ENCODE measurements around the gene KIAA1755.

Gene KIAA1755

DNA sequence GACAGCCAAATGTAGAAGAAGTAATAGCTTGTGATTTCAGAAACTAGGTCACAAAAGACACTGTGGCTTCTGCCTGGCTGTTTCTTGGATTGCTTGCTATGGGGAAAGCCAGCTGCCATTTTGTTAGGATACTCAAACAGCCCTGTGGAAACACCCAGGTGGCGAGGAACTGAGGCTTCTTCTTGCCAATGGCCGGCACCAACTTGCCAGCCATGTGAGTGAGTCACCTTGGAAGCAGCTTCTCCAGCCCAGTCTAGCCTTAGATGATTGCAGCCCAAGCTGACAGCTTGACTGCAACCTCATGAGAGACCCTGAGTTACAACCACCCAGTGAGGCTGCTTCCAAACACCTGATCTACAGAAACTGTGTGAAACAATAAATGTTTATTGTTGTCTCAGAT, 11.9 kb upstream of the KIAA1755 start:
- Histone ChIP-seq H3K27me3 (replicated peaks in 2 of 5; ENCODE audit: control insufficient read depth in 4 of 5, insufficient read depth in 5 of 5, low read length in 4 of 5) (peaks cover 0 to 38% (median 13%) of the 10 kb centered on the region in 5 experiments), H3K27ac (ENCODE audit: insufficient read depth in 1 of 2, low read depth in 1 of 2, low read length in 2 of 2, poor library complexity in 1 of 2, severe bottlenecking in 2 of 2) (no peak overlapping the region), H3K4me1 (ENCODE audit: control extremely low read depth in 1 of 4, control insufficient read depth in 4 of 4, insufficient read depth in 4 of 4, low read length in 3 of 4) (no peaks in the 10 kb centered on the region), H3K9me3 (ENCODE audit: control extremely low read depth in 1 of 5, control insufficient read depth in 4 of 5, insufficient read depth in 2 of 5, low read depth in 1 of 5, low read length in 4 of 5) (peaks cover 0 to 7% (median 0%) of the 10 kb centered on the region in 5 experiments), H3K4me3 (ENCODE audit: control insufficient read depth in 1 of 7, extremely low read depth in 1 of 7, insufficient read depth in 4 of 7, low read depth in 2 of 7, low read length in 6 of 7) (no peak overlapping the region), H3K36me3 (ENCODE audit: control insufficient read depth in 4 of 4, insufficient read depth in 4 of 4, low read length in 3 of 4) (no peaks in the 10 kb centered on the region)
- WGBS (ENCODE audit: insufficient coverage), result 100% methylated on average over 2 of the region's 2 CpGs
- ChIA-PET CTCF (interaction anchor here (0.6 to 1.5 kb wide), 3 partner anchors 32 to 33 kb away, joined by 3 to 4 read pairs (median 3); no protein-coding TSS in a partner anchor), POLR2A (no interaction called here)
- no peak for DNase-seq

- Histone ChIP-seq H3K9me3 (ENCODE audit: control extremely low read depth in 1 of 5, control insufficient read depth in 4 of 5, insufficient read depth in 2 of 5, low read depth in 1 of 5, low read length in 4 of 5) (peaks cover 0 to 7% (median 0%) of the 10 kb centered on the region in 5 experiments), H3K27me3 (replicated peaks in 2 of 5; ENCODE audit: control insufficient read depth in 4 of 5, insufficient read depth in 5 of 5, low read length in 4 of 5) (peaks cover 0 to 39% (median 14%) of the 10 kb centered on the region in 5 experiments), H3K4me3 (ENCODE audit: control insufficient read depth in 1 of 7, extremely low read depth in 1 of 7, insufficient read depth in 4 of 7, low read depth in 2 of 7, low read length in 6 of 7) (no peak overlapping the region), H3K4me1 (ENCODE audit: control extremely low read depth in 1 of 4, control insufficient read depth in 4 of 4, insufficient read depth in 4 of 4, low read length in 3 of 4) (no peaks in the 10 kb centered on the region), H3K27ac (ENCODE audit: insufficient read depth in 1 of 2, low read depth in 1 of 2, low read length in 2 of 2, poor library complexity in 1 of 2, severe bottlenecking in 2 of 2) (no peak overlapping the region), H3K36me3 (ENCODE audit: control insufficient read depth in 4 of 4, insufficient read depth in 4 of 4, low read length in 3 of 4) (no peaks in the 10 kb centered on the region)
- WGBS (ENCODE audit: insufficient coverage), result 100% methylated on average over 2 of the region's 2 CpGs
- no peak for DNase-seq
- ChIA-PET POLR2A (interaction anchor here (0.6 kb wide), 1 partner anchor 25 kb away, joined by 3 read pairs; no protein-coding TSS in a partner anchor), CTCF (interaction anchor here (0.6 to 1.0 kb wide), 2 partner anchors 31 to 34 kb away, joined by 3 read pairs; no protein-coding TSS in a partner anchor)
These were observed 11.1 kb upstream of the KIAA1755 start for GRCh38 chr20:38271608-38272120.

DNA sequence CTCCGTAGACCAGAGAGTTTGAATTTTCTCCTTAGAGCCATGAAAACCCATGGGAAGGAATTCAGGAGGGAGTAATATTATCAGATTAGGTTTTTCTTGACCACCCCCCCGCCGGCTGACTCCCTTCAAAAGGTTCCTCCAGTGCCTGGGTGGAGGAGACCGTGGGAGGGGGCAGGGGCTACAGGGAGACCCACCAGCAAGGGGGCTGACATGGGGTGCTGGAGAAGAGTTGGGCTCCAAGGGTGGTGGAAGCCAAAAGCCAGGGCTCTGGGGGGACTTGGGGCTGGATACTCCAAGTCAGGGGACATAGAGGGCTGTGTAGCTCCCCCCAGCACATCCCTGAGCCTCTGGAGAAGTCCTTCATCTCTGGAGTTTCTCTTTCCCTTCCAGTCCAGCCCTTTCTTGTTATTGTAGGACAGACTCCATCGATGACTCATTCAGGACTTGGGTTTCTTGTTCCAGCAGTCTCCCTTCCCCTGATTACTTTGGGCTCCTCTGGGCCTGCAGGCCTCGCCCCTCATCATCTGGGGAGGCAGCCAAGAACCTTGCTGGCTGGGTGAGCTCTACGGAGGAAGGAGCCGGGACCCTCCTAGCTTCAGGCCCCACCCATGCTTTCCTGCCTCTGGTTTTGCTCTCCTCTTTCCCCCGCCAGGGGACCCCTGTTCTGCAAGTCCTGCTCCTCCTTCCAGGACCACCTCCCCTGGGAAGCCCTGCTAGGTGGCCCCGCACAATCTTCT, 10.5 kb upstream of the KIAA1755 start:
- CTCF ChIA-PET, result interaction anchor here (1.0 kb wide), 1 partner anchor 31 kb away, joined by 3 read pairs; no protein-coding TSS in a partner anchor
- POLR2A ChIA-PET, result no interaction called here
- Histone ChIP-seq H3K27me3 (replicated peaks in 2 of 5; ENCODE audit: control insufficient read depth in 4 of 5, insufficient read depth in 5 of 5, low read length in 4 of 5) (peaks cover 0 to 39% (median 14%) of the 10 kb centered on the region in 5 experiments), H3K4me1 (ENCODE audit: control extremely low read depth in 1 of 4, control insufficient read depth in 4 of 4, insufficient read depth in 4 of 4, low read length in 3 of 4) (no peaks in the 10 kb centered on the region), H3K9me3 (ENCODE audit: control extremely low read depth in 1 of 5, control insufficient read depth in 4 of 5, insufficient read depth in 2 of 5, low read depth in 1 of 5, low read length in 4 of 5) (peaks cover 0 to 7% (median 0%) of the 10 kb centered on the region in 5 experiments), H3K4me3 (ENCODE audit: control insufficient read depth in 1 of 7, extremely low read depth in 1 of 7, insufficient read depth in 4 of 7, low read depth in 2 of 7, low read length in 6 of 7) (no peak overlapping the region), H3K36me3 (ENCODE audit: control insufficient read depth in 4 of 4, insufficient read depth in 4 of 4, low read length in 3 of 4) (no peaks in the 10 kb centered on the region), H3K27ac (ENCODE audit: insufficient read depth in 1 of 2, low read depth in 1 of 2, low read length in 2 of 2, poor library complexity in 1 of 2, severe bottlenecking in 2 of 2) (no peak overlapping the region)
- 91% methylated on average over 9 of the region's 10 CpGs for WGBS (ENCODE audit: insufficient coverage)
- DNase-seq, result no peak

- Histone ChIP-seq H3K9me3 (ENCODE audit: control extremely low read depth in 1 of 5, control insufficient read depth in 4 of 5, insufficient read depth in 2 of 5, low read depth in 1 of 5, low read length in 4 of 5) (peaks cover 0 to 4% (median 0%) of the 10 kb centered on the region in 5 experiments), H3K4me1 (ENCODE audit: control extremely low read depth in 1 of 4, control insufficient read depth in 4 of 4, insufficient read depth in 4 of 4, low read length in 3 of 4) (no peaks in the 10 kb centered on the region), H3K4me3 (ENCODE audit: control insufficient read depth in 1 of 7, extremely low read depth in 1 of 7, insufficient read depth in 4 of 7, low read depth in 2 of 7, low read length in 6 of 7) (no peak overlapping the region), H3K27ac (ENCODE audit: insufficient read depth in 1 of 2, low read depth in 1 of 2, low read length in 2 of 2, poor library complexity in 1 of 2, severe bottlenecking in 2 of 2) (no peak overlapping the region), H3K27me3 (replicated peaks in 2 of 5; ENCODE audit: control insufficient read depth in 4 of 5, insufficient read depth in 5 of 5, low read length in 4 of 5) (peaks cover 0 to 42% (median 14%) of the 10 kb centered on the region in 5 experiments), H3K36me3 (ENCODE audit: control insufficient read depth in 4 of 4, insufficient read depth in 4 of 4, low read length in 3 of 4) (no peaks in the 10 kb centered on the region)
- POLR2A ChIA-PET, result interaction anchor here (1.2 kb wide), 1 partner anchor 14 kb away, joined by 3 read pairs; no protein-coding TSS in a partner anchor
- 92% methylated on average over 6 of the region's 6 CpGs for WGBS (ENCODE audit: insufficient coverage)
- DNase-seq, result no peak
- CTCF ChIA-PET, result no interaction called here
These were observed 9.2 kb upstream of the KIAA1755 start for GRCh38 chr20:38269715-38270114.

DNA sequence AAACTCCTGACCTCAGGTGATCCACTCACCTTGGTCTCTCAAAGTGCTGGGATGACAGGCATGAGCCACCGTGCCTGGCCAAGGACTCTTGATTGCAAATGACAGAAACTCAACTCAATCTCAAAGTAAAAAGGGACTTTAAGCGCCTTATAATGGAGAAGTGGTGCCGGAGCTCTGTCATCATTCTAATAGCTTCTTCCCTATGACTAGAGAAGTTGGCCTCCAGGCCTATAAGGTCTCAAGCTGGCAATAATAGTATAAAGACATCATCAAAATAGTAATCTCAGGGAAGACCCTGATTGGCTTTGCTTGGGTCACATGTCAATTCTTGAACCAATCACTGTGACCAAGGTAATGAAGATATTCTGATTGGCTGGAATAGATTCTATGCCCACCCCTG, 8.5 kb upstream of the KIAA1755 start:
- H3K4me3 ChIP-seq (ENCODE audit: control insufficient read depth in 1 of 7, extremely low read depth in 1 of 7, insufficient read depth in 4 of 7, low read depth in 2 of 7, low read length in 6 of 7), result no peak overlapping the region
- CTCF ChIA-PET, result no interaction called here
- peaks cover 0 to 41% (median 14%) of the 10 kb centered on the region in 5 experiments for H3K27me3 ChIP-seq (replicated peaks in 2 of 5; ENCODE audit: control insufficient read depth in 4 of 5, insufficient read depth in 5 of 5, low read length in 4 of 5)
- 100% methylated on average over 1 of the region's 3 CpGs for WGBS (ENCODE audit: insufficient coverage)
- H3K36me3 ChIP-seq (ENCODE audit: control insufficient read depth in 4 of 4, insufficient read depth in 4 of 4, low read length in 3 of 4), result no peaks in the 10 kb centered on the region
- no peaks in the 10 kb centered on the region for H3K4me1 ChIP-seq (ENCODE audit: control extremely low read depth in 1 of 4, control insufficient read depth in 4 of 4, insufficient read depth in 4 of 4, low read length in 3 of 4)
- H3K9me3 ChIP-seq (ENCODE audit: control extremely low read depth in 1 of 5, control insufficient read depth in 4 of 5, insufficient read depth in 2 of 5, low read depth in 1 of 5, low read length in 4 of 5), result peaks cover 0 to 4% (median 2%) of the 10 kb centered on the region in 5 experiments
- DNase-seq, result no peak
- POLR2A ChIA-PET, result interaction anchor here (1.2 kb wide), 1 partner anchor 15 kb away, joined by 3 read pairs; no protein-coding TSS in a partner anchor
- H3K27ac ChIP-seq (ENCODE audit: insufficient read depth in 1 of 2, low read depth in 1 of 2, low read length in 2 of 2, poor library complexity in 1 of 2, severe bottlenecking in 2 of 2), result no peak overlapping the region

DNA sequence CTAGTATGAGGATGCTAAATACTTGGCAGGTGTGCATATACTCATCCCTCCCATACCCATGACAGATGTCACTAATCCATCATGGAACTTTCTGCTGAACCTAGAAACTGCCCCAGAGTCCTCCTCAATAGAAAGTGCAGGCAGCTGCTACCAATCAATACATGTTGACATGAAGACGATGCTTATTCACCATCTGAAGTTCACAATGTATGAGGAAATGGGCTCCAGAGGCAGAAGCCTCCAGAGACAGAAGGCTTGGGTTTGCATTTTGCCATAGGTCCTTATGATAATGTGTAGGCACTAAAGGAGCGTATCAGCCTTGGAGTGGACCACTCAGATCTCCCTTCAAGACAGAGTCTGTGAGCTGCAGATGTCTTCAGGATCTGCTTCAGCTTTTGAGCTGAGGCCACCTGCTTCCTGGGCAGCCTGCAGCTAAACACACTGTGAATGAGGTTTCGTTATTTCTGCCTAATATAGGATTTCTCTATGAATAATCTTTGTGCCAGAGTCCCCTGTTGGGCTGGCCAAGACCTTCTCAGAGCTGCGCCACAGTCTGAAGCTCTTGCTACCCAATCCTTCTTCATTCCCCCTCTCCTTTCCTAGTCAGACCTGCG, 7.5 kb upstream of the KIAA1755 start:
- 84% methylated on average over 5 of the region's 5 CpGs for WGBS (ENCODE audit: insufficient coverage)
- peaks cover 0 to 4% (median 2%) of the 10 kb centered on the region in 5 experiments for H3K9me3 ChIP-seq (ENCODE audit: control extremely low read depth in 1 of 5, control insufficient read depth in 4 of 5, insufficient read depth in 2 of 5, low read depth in 1 of 5, low read length in 4 of 5)
- no peak overlapping the region for H3K4me3 ChIP-seq (ENCODE audit: control insufficient read depth in 1 of 7, extremely low read depth in 1 of 7, insufficient read depth in 4 of 7, low read depth in 2 of 7, low read length in 6 of 7)
- H3K27ac ChIP-seq (ENCODE audit: insufficient read depth in 1 of 2, low read depth in 1 of 2, low read length in 2 of 2, poor library complexity in 1 of 2, severe bottlenecking in 2 of 2), result no peak overlapping the region
- POLR2A ChIA-PET, result no interaction called here
- peaks cover 0 to 45% (median 14%) of the 10 kb centered on the region in 5 experiments for H3K27me3 ChIP-seq (replicated peaks in 2 of 5; ENCODE audit: control insufficient read depth in 4 of 5, insufficient read depth in 5 of 5, low read length in 4 of 5)
- DNase-seq, result no peak
- no peaks in the 10 kb centered on the region for H3K36me3 ChIP-seq (ENCODE audit: control insufficient read depth in 4 of 4, insufficient read depth in 4 of 4, low read length in 3 of 4)
- H3K4me1 ChIP-seq (ENCODE audit: control extremely low read depth in 1 of 4, control insufficient read depth in 4 of 4, insufficient read depth in 4 of 4, low read length in 3 of 4), result no peaks in the 10 kb centered on the region
- CTCF ChIA-PET, result no interaction called here

DNA sequence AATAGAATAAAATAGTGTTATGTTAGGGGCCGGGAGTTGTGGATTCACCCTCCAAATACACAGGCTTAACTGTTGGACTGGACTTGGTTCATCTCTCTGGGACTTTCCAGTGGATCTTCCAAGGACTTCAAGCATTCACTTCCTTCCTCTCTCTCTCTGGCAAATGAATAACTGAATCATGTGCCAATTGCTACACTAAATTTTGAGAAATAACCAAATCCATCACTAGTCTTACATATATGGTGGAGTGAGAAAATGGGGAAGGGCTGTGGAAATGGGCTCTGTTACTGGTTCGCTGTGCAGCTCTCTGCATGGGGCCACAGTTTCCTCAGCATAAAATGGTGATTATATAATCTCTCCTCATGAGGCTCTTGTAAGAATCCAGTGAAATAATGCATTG, 6.8 kb upstream of the KIAA1755 start:
- no peak for DNase-seq
- 100% methylated on average over 2 of the region's 2 CpGs for WGBS (ENCODE audit: insufficient coverage)
- Histone ChIP-seq H3K36me3 (ENCODE audit: control insufficient read depth in 4 of 4, insufficient read depth in 4 of 4, low read length in 3 of 4) (no peaks in the 10 kb centered on the region), H3K27ac (ENCODE audit: insufficient read depth in 1 of 2, low read depth in 1 of 2, low read length in 2 of 2, poor library complexity in 1 of 2, severe bottlenecking in 2 of 2) (no peak overlapping the region), H3K4me3 (ENCODE audit: control insufficient read depth in 1 of 7, extremely low read depth in 1 of 7, insufficient read depth in 4 of 7, low read depth in 2 of 7, low read length in 6 of 7) (no peak overlapping the region), H3K9me3 (ENCODE audit: control extremely low read depth in 1 of 5, control insufficient read depth in 4 of 5, insufficient read depth in 2 of 5, low read depth in 1 of 5, low read length in 4 of 5) (peaks cover 0 to 4% (median 2%) of the 10 kb centered on the region in 5 experiments), H3K27me3 (replicated peaks in 2 of 5; ENCODE audit: control insufficient read depth in 4 of 5, insufficient read depth in 5 of 5, low read length in 4 of 5) (peaks cover 0 to 52% (median 16%) of the 10 kb centered on the region in 5 experiments), H3K4me1 (ENCODE audit: control extremely low read depth in 1 of 4, control insufficient read depth in 4 of 4, insufficient read depth in 4 of 4, low read length in 3 of 4) (no peaks in the 10 kb centered on the region)
- ChIA-PET POLR2A (no interaction called here), CTCF (no interaction called here)
